ENCODE data around the gene ADRA2B.

- TF ChIP-seq CTCF (IDR thresholded peaks at IDR 0.05) (no peak), POLR2AphosphoS5 (IDR thresholded peaks at IDR 0.05) (no peak), POLR2A (IDR thresholded peaks at IDR 0.05; ENCODE audit: low read depth) (no peak), EP300 (IDR thresholded peaks at IDR 0.05) (no peak)
These were observed 19.9 kb upstream of the ADRA2B start for GRCh38 chr2:96136129-96136720.

Data from esophagus muscularis mucosa (tissue), 4 donors.